Liver (tissue), 9 donors: ENCODE measurements around the gene HYPK. TPM values are rescaled to one million over a fixed set of nuclear protein-coding genes. Genes with fewer than 3 reads are reported as not detected.

Experiments
- DNase-seq: peaks from one replicate; pipeline ENCODE4 v3.0.0-alpha.2; 2017; ENCODE audit warnings: low spot score
- H3K27ac ChIP-seq, 2 donors: one replicate each; pipeline ENCODE4 v1.7.0; 2013; ENCODE audit warnings: inconsistent platforms in 2 of 2, low read length in 2 of 2, control low read depth in 1 of 2, low read depth in 1 of 2, mild to moderate bottlenecking in 1 of 2
- H3K27me3 ChIP-seq, 4 donors: one replicate each; pipeline versions ENCODE4 v1.6.1 to v1.7.0; 2013; ENCODE audit warnings: low read length in 3 of 4, inconsistent platforms in 1 of 4, mild to moderate bottlenecking in 1 of 4, moderate library complexity in 1 of 4; ENCODE audit not compliant: control insufficient read depth in 4 of 4, insufficient read depth in 4 of 4
- H3K36me3 ChIP-seq, 4 donors: one replicate each; pipeline versions ENCODE4 v1.6.1 to v1.7.0; 2013; ENCODE audit warnings: low read length in 3 of 4, mild to moderate bottlenecking in 3 of 4, low read depth in 1 of 4, moderate library complexity in 1 of 4; ENCODE audit not compliant: control insufficient read depth in 4 of 4, insufficient read depth in 3 of 4
- H3K4me1 ChIP-seq, 4 donors: one replicate each; pipeline versions ENCODE4 v1.6.1 to v1.7.0; 2013; ENCODE audit warnings: low read length in 3 of 4, mild to moderate bottlenecking in 3 of 4, moderate library complexity in 1 of 4; ENCODE audit not compliant: control insufficient read depth in 4 of 4, insufficient read depth in 4 of 4
- H3K4me3 ChIP-seq, 3 donors: one replicate each; pipeline versions ENCODE4 v1.6.1 to v1.7.0; 2013; ENCODE audit warnings: low read length in 3 of 3, control low read depth in 1 of 3, low read depth in 1 of 3, mild to moderate bottlenecking in 1 of 3
- H3K9ac ChIP-seq, 2 donors: one replicate each; pipeline ENCODE4 v1.7.0; 2013; ENCODE audit warnings: low read length in 2 of 2, mild to moderate bottlenecking in 2 of 2, moderate library complexity in 2 of 2, control low read depth in 1 of 2, low read depth in 1 of 2
- H3K9me3 ChIP-seq, 4 donors: one replicate each; pipeline versions ENCODE4 v1.6.1 to v1.7.0; 2013; ENCODE audit warnings: low read length in 3 of 4; ENCODE audit not compliant: control insufficient read depth in 4 of 4
- ATF3 ChIP-seq: IDR thresholded peaks from 2 replicates; pipeline ENCODE4 v1.6.1; 2016; ENCODE audit warnings: antibody characterized with exemption
- CTCF ChIP-seq: fragments of 150-350 bp; IDR thresholded peaks from 2 replicates; pipeline ENCODE4 v1.5.1; 2017; ENCODE audit warnings: improper control_type of control experiment, low read depth, low read length; ENCODE audit not compliant: missing input control
- EGR1 ChIP-seq, 2 donors: IDR thresholded peaks; 2 replicates each; pipeline ENCODE4 v1.6.1; 2016 to 2018; ENCODE audit warnings: antibody characterized with exemption in 2 of 2, low read depth in 2 of 2
- FOXA2 ChIP-seq: IDR thresholded peaks from 2 replicates; pipeline ENCODE4 v1.6.1; 2016; ENCODE audit warnings: antibody characterized with exemption
- HNF4A ChIP-seq, 2 donors: conservative IDR thresholded peaks; 2 replicates each; pipeline ENCODE4 v1.6.1; 2016; ENCODE audit warnings: antibody characterized with exemption in 2 of 2, mild to moderate bottlenecking in 2 of 2
- NR2F2 ChIP-seq: IDR thresholded peaks from 2 replicates; pipeline ENCODE4 v1.6.1; 2016; ENCODE audit warnings: antibody characterized with exemption
- RAD21 ChIP-seq, 2 donors: IDR thresholded peaks; 2 replicates each; pipeline ENCODE4 v1.6.1; 2016; ENCODE audit warnings: antibody characterized with exemption in 2 of 2, mild to moderate bottlenecking in 2 of 2
- REST ChIP-seq: IDR thresholded peaks from 2 replicates; pipeline ENCODE4 v1.6.1; 2016; ENCODE audit warnings: antibody characterized with exemption, mild to moderate bottlenecking
- RXRA ChIP-seq, 2 donors: IDR thresholded peaks; 2 replicates each; pipeline ENCODE4 v1.6.1; 2017 to 2018; ENCODE audit warnings: antibody characterized with exemption in 2 of 2, mild to moderate bottlenecking in 1 of 2
- SP1 ChIP-seq: IDR thresholded peaks from 2 replicates; pipeline ENCODE4 v1.6.1; 2018; ENCODE audit warnings: antibody characterized with exemption, mild to moderate bottlenecking
- TAF1 ChIP-seq: conservative IDR thresholded peaks from 2 replicates; pipeline ENCODE4 v1.6.1; 2016; ENCODE audit warnings: antibody characterized with exemption, mild to moderate bottlenecking
- YY1 ChIP-seq: IDR thresholded peaks from 2 replicates; pipeline ENCODE4 v1.6.1; 2016; ENCODE audit warnings: antibody characterized with exemption, mild to moderate bottlenecking
- ZBTB33 ChIP-seq: IDR thresholded peaks from 2 replicates; pipeline ENCODE4 v1.6.1; 2016; ENCODE audit warnings: antibody characterized with exemption
- WGBS: extraction: QIAGEN DNeasy Blood & Tissue Kit; methylation state at CpG from one replicate; pipeline ENCODE4 v1.1.7; 2013; 5-methylcytosine and 5-hydroxymethylcytosine counted together
- polyA plus RNA-seq, 2 donors: library from polyadenylated mRNA; stranded (reverse) in 1 of 2; unstranded in 1 of 2; fragments of 200-250 nt in 1 of 2; fragments of >200 nt in 1 of 2; fragmentation: Nextera tagmentation in 1 of 2; extraction: Ambion mirVana in 1 of 2; gene quantifications; one replicate each; pipeline versions ENCODE4 v1.2.1 to v1.2.3, GENCODE V29; 2013 to 2015
- total RNA-seq, 2 donors: library from RNA; depleted of rRNA; stranded (reverse); fragments of >200 nt; gene quantifications; one replicate each; pipeline ENCODE4 v1.2.3, GENCODE V29; 2014
- donor health status: healthy.
- donor health status: healthy.
- donor health status: healthy.
- donor health status: healthy.
- donor health status: healthy.

HYPK gene
- total and polyA plus RNA-seq, 4 donors, result 4.8 to 18.7 (median 7.4) TPM

- DNase-seq, result peak; percentile 39
- H3K36me3 ChIP-seq, result peaks cover 5 to 28% (median 24%) of the 10 kb centered on the region in 4 donors
- H3K27me3 ChIP-seq, result no peaks in the 10 kb centered on the region
- WGBS, result 12% methylated on average over 35 of the region's 35 CpGs
- peak overlapping the region; percentile 35 to 63 (median 59) for H3K4me3 ChIP-seq
- TF ChIP-seq RXRA (IDR thresholded peaks at IDR 0.05), result no peak
- peak overlapping the region in 1 of 2 donors; percentile 36 for H3K9ac ChIP-seq
- H3K9me3 ChIP-seq, result no peaks in the 10 kb centered on the region
- peaks cover 0 to 21% (median 11%) of the 10 kb centered on the region in 4 donors for H3K4me1 ChIP-seq
- H3K27ac ChIP-seq, result peak overlapping the region; percentile 84 to 88
These were observed 24.2 kb upstream of the HYPK start for GRCh38 chr15:43776101-43776717.

- Histone ChIP-seq H3K36me3 (peaks cover 5 to 22% (median 19%) of the 10 kb centered on the region in 4 donors), H3K27ac (peak within 1 kb of the TSS; percentile 84 to 88), H3K4me1 (peaks cover 0 to 20% (median 11%) of the 10 kb centered on the region in 4 donors), H3K4me3 (peak within 1 kb of the TSS; percentile 63 to 91 (median 82)), H3K9ac (peak within 1 kb of the TSS; percentile 42 to 92), H3K27me3 (no peaks in the 10 kb centered on the region), H3K9me3 (no peaks in the 10 kb centered on the region)
- peak; percentile 88 for DNase-seq
- WGBS, result under 1% methylated on average over 41 of the region's 41 CpGs
- TF ChIP-seq ATF3 (no peak), EGR1 (IDR thresholded peaks at IDR 0.05; ENCODE audit: low read depth in 2 of 2) (peak; percentile 89), REST (no peak)
These were observed 23.6 kb upstream of the HYPK start, which contains the start of gene ELL3 for GRCh38 chr15:43776718-43777266. Gene ELL3, minus strand, starts transcription at chr15:43776966. Its CDS starts 65 bp downstream, at chr15:43776901.

- TF ChIP-seq NR2F2 (peak; percentile 59), CTCF (peak; percentile 55), RAD21 (IDR thresholded peaks at IDR 0.05) (peak; percentile 23 to 35), TAF1 (no peak), EGR1 (IDR thresholded peaks at IDR 0.05; ENCODE audit: low read depth in 2 of 2) (peak in 1 of 2 donors; percentile 53), SP1 (peak; percentile 41), HNF4A (conservative IDR thresholded peaks at IDR 0.05) (no peak), RXRA (IDR thresholded peaks at IDR 0.05) (peak in 1 of 2 donors; percentile 26), FOXA2 (no peak), YY1 (peak; percentile 59), ZBTB33 (no peak)
- no peaks in the 10 kb centered on the region for H3K27me3 ChIP-seq
- H3K4me3 ChIP-seq, result peak overlapping the region; percentile 63 to 91 (median 82)
- peak; percentile 83 for DNase-seq
- H3K36me3 ChIP-seq, result peaks cover 3 to 16% (median 13%) of the 10 kb centered on the region in 4 donors
- H3K9ac ChIP-seq, result peak overlapping the region; percentile 42 to 92
- no peaks in the 10 kb centered on the region for H3K9me3 ChIP-seq
- WGBS, result 1% methylated on average over 31 of the region's 31 CpGs
- peak overlapping the region; percentile 84 to 88 for H3K27ac ChIP-seq
- H3K4me1 ChIP-seq, result peaks cover 0 to 19% (median 11%) of the 10 kb centered on the region in 4 donors
These were observed 23.0 kb upstream of the HYPK start for GRCh38 chr15:43777267-43777914.
